ENCODE data around the gene PRMT7.

Gene PRMT7

GRCh38 chr16:68348639-68349445 lies 38.0 kb downstream of the PRMT7 start:
- Histone ChIP-seq H3K36me3 (ENCODE audit: insufficient read depth, low read length) (peaks cover 84% of the 10 kb centered on the region), H3K79me2 (ENCODE audit: insufficient read depth, low read length) (peaks cover 76% of the 10 kb centered on the region), H3K9ac (ENCODE audit: low read depth, low read length) (0 out of 2 replicates have a peak overlapping the region, but pooled peaks have one; percentile 3), H4K20me1 (ENCODE audit: insufficient read depth, low read length) (0 out of 2 replicates have a peak, but pooled peaks cover 3% of the 10 kb centered on the region), H3K4me2 (ENCODE audit: insufficient read depth, low read length) (peak overlapping the region; percentile 60), H3K27me3 (ENCODE audit: insufficient read depth, low read length, poor library complexity) (no peaks in the 10 kb centered on the region), H3K4me1 (ENCODE audit: insufficient read depth, low read length) (peaks cover 82% of the 10 kb centered on the region), H2AFZ (ENCODE audit: low read depth, low read length) (no peak overlapping the region), H3K27ac (ENCODE audit: low read length) (peak overlapping the region; percentile 89), H3K4me3 (ENCODE audit: low read depth in 1 of 2, low read length in 2 of 2) (no peak overlapping the region), H3K9me3 (ENCODE audit: insufficient read depth, low read length, severe bottlenecking) (no peaks in the 10 kb centered on the region)
- no peak for DNase-seq
- ATAC-seq (ENCODE audit: insufficient read depth, low read depth), result no peak
- TF ChIP-seq CTCF (IDR thresholded peaks at IDR 0.05; ENCODE audit: borderline replicate concordance, extremely low read depth, low read length, poor library complexity, severe bottlenecking) (no peak), EZH2 (IDR thresholded peaks at IDR 0.05; ENCODE audit: borderline replicate concordance, low read depth, low read length, severe bottlenecking) (no peak)

GRCh38 chr16:68349838-68350410 lies 39.1 kb downstream of the PRMT7 start:
- peaks cover 93% of the 10 kb centered on the region for H3K36me3 ChIP-seq (ENCODE audit: insufficient read depth, low read length)
- no peak for TF ChIP-seq EZH2 (IDR thresholded peaks at IDR 0.05; ENCODE audit: borderline replicate concordance, low read depth, low read length, severe bottlenecking)
- TF ChIP-seq CTCF (IDR thresholded peaks at IDR 0.05; ENCODE audit: borderline replicate concordance, extremely low read depth, low read length, poor library complexity, severe bottlenecking), result no peak
- no peak for ATAC-seq (ENCODE audit: insufficient read depth, low read depth)

GRCh38 chr16:68350813-68351350 lies 40.1 kb downstream of the PRMT7 start:
- Histone ChIP-seq H3K36me3 (ENCODE audit: insufficient read depth, low read length) (peaks cover 97% of the 10 kb centered on the region), H3K4me1 (ENCODE audit: insufficient read depth, low read length) (peaks cover 82% of the 10 kb centered on the region), H3K27ac (ENCODE audit: low read length) (peak overlapping the region; percentile 41; the same call in 1 of the 2 replicates), H3K79me2 (ENCODE audit: insufficient read depth, low read length) (peaks cover 89% of the 10 kb centered on the region), H4K20me1 (ENCODE audit: insufficient read depth, low read length) (0 out of 2 replicates have a peak, but pooled peaks cover 3% of the 10 kb centered on the region), H3K27me3 (ENCODE audit: insufficient read depth, low read length, poor library complexity) (no peaks in the 10 kb centered on the region), H3K4me3 (ENCODE audit: low read depth in 1 of 2, low read length in 2 of 2) (no peak overlapping the region), H3K9me3 (ENCODE audit: insufficient read depth, low read length, severe bottlenecking) (no peaks in the 10 kb centered on the region), H2AFZ (ENCODE audit: low read depth, low read length) (no peak overlapping the region), H3K4me2 (ENCODE audit: insufficient read depth, low read length) (no peak overlapping the region), H3K9ac (ENCODE audit: low read depth, low read length) (no peak overlapping the region)
- DNase-seq, result no peak
- TF ChIP-seq EZH2 (IDR thresholded peaks at IDR 0.05; ENCODE audit: borderline replicate concordance, low read depth, low read length, severe bottlenecking) (no peak), CTCF (IDR thresholded peaks at IDR 0.05; ENCODE audit: borderline replicate concordance, extremely low read depth, low read length, poor library complexity, severe bottlenecking) (no peak)
- ATAC-seq (ENCODE audit: insufficient read depth, low read depth), result no peak

More at GRCh38 chr16:68349838-68350410, 39.1 kb downstream of the PRMT7 start:
- H3K9ac ChIP-seq (ENCODE audit: low read depth, low read length), result no peak overlapping the region
- H2AFZ ChIP-seq (ENCODE audit: low read depth, low read length), result no peak overlapping the region
- 0 out of 2 replicates have a peak, but pooled peaks cover 3% of the 10 kb centered on the region for H4K20me1 ChIP-seq (ENCODE audit: insufficient read depth, low read length)
- H3K27ac ChIP-seq (ENCODE audit: low read length), result no peak overlapping the region
- no peak for DNase-seq
- no peak overlapping the region for H3K4me3 ChIP-seq (ENCODE audit: low read depth in 1 of 2, low read length in 2 of 2)
- no peaks in the 10 kb centered on the region for H3K9me3 ChIP-seq (ENCODE audit: insufficient read depth, low read length, severe bottlenecking)
- peaks cover 83% of the 10 kb centered on the region for H3K79me2 ChIP-seq (ENCODE audit: insufficient read depth, low read length)
- peaks cover 82% of the 10 kb centered on the region for H3K4me1 ChIP-seq (ENCODE audit: insufficient read depth, low read length)
- H3K27me3 ChIP-seq (ENCODE audit: insufficient read depth, low read length, poor library complexity), result no peaks in the 10 kb centered on the region
- no peak overlapping the region for H3K4me2 ChIP-seq (ENCODE audit: insufficient read depth, low read length)

Data from DND-41 (cell line).